NAMALWA (cell line): ENCODE results near the gene KCNIP1.

Experiments used
- DNase-seq: peaks from one replicate; pipeline ENCODE4 v3.0.0-alpha.2; 2015; ENCODE audit warnings: low spot score

The KCNIP1 gene

DNA sequence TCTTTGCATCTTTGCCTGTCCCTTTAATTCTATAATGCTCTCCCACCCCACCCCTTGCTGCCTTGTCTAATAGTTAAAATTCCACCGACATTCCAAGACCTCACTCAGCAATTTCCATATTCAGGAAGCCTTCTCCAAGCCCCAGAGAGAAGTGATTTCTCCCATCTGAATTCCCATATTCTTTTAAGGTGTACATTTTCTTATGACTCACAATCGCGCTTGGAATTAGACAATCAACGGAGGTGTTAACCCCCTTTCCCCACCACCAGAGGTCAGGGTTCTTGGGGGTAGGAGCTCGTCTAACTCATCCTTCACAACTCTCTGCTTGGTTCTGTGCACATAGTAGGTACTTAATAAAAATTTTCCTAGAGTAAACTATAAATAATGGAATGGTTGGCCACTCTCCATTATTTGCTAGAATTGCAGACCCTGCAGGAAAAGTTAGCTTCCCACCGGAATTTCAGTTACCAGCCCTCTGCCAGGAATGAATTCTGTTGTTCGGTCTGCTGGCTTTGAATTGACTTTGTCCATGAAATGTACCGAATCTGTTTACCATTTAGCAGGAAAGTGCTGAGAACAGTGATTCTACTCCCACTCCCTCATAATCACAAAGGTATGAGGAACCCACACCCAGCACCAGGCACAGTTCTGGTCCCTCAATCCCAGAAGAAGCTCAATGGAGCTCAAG lies 5.0 kb downstream of the KCNIP1 start:
- DNase-seq, result no peak

DNA sequence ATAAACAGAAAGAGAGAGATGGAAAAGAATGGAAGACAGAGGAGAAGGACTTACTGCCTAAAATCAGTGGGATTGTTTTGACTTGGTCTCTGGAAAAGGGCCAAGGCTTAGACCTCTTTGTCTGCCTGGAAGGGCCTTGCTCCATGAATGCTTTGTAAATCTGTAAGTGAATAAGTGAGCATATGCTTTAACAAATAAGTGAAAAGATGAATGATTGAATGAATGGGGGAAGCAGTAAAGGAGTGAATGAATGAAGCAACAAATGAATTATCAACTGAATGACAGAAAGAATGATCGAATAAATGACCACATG lies 5.5 kb downstream of the KCNIP1 start:
- no peak for DNase-seq

DNA sequence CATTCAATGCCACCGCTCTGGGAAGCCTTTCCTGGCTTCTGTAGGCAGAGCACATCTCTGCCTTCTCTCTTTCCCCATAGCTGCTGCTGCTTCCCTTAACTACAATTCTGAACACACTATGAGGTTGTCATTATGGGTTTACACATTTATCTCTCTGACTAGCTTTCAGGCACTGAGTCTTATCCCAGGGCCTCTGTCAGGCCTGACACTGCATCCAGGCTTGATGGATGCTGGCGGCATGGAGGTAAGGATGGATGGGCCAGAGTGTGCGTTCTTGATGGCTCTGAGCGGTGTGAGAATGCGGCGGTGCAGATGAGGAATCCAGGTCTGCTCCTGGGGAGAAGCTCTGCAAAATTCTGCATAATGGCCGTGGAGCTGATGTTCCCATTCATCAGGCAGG lies 6.3 kb downstream of the KCNIP1 start:
- no peak for DNase-seq

DNA sequence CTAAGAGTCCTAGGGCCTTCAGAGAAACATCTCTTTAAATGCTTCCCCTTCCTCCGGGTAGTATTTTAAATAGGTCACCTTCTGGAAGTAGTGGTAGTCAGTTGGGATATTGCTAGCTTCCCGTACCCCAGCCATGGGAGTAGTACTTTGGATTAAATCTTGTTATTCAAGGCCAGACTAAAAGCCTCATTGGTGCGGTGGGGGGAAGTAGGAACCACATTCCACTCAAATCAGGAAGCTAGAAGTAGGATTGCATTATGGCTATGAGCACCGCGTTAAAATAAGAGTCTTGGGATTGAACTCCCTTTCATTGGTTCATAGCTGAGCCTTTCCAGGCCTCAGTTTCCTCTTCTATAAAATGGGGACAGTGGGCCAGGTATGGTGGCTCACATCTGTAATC lies 6.7 kb downstream of the KCNIP1 start:
- DNase-seq, result no peak

DNA sequence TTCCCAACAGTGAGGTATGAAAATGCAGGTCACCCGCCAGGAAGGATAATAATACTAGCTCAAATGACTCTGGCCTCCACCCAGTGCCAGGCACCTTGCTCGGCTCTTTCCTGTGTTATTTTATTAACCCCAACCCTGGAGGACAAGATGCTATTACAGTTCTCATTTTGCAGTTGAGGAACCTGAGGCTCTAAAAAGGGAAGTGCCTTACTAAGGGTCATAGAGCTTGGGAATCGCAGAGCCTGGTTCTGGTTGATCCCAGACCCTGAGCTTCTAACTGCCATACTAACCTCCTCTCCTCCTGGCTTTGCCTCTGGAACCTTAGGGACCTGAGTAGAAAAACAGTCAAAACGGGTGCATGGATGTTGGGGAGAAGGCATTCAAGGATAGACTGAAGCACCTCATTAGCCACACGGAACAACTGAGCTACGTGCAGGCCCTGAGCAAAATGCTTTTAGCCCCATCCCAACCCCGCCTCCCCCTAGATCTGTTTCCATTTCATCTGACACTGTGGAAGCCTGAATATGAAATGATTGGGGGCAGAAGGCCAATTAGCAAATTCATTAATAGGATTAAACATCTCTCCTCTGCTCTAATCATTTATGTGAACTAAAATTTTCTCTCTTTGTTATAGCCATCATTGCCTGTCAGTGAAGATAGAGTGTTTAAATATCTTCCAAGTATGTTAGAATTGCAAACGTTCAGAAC lies 7.9 kb downstream of the KCNIP1 start:
- no peak for DNase-seq

DNA sequence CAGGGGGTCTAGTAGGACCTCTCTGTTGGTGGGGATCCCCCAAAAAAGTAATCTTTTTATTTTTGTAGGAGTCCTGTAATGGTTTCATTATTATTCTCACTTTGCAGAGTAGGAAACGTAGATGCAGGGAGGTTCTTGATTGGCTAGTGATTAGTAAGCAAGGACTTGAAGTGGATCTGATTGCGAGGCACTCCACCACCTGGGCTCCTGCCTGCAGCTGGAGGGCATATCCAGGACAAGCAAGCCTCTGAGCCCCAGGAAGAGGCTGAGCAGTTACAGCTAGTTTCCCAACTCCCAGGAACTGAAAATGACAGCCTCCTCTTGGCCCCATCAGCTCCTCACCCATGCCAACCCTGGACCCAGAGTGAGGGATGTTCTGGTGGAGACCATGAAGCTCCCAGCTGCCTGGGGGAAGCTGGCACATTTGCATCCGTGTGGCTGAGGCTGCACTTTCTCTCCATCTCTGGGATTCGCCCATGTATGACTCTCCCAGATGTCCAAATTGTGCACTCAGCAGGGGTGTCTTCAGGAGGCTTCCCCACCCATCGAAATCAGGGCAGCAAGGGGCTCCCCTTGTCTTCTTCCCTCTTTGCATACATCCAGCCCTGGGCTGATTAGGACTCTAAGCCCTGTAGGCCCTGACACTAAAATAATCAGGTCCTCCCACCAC lies 10.2 kb downstream of the KCNIP1 start:
- no peak for DNase-seq

DNA sequence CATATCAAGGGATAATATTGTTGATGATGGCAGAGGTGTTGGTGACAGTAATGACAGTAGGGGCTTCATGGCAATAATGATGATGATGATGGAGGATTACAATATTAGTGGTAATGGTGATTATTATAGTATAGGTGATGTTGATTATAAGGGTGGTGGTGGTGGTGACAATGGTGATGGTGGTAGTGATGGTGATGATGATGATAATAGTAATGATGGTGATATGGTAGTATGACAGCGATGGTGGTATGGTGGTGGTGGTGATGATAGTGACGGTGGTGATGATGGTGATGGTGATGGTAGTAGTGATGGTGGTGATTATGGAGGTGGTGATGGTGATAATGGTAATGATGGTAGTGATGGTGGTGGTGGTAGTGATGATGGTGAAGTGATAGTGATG lies 13.6 kb downstream of the KCNIP1 start:
- no peak for DNase-seq

DNA sequence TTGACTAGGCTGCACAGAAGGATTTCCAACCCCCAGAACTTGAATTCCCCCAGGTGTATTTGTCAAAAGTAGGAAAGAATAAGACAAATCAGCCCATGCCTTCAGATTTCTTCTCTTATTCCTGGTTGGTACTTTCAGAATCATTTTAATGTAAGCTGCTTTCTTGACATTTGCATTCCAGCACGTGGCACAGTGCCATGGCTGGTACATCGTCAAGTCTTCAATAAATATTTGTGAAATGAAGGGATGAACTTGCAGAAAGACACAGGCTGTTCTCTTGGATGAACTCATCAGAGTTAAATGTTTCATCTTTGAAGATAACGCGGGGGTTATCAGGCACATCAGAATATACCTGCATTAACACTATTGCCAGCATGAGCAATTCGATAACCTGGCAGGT lies 14.5 kb downstream of the KCNIP1 start:
- DNase-seq, result no peak

DNA sequence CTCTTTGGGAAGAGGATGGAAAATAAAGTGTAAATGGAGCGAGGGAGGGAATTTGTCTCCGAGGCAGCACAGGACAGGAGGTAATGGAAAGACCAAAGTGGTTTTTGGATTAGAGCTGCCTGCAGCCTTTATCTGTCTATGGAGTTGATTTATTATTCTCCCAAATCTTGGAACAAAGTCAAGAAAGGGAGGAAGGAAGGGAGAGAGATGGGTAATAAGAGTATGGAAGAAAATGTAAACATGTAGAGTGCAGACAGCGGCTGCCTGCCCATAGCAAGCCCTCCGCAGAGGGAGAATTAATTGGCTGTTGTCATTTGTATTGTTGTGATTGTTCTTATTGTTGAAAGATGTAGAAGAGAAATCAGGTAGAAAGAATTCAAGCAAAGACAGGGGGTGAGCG lies 15.7 kb downstream of the KCNIP1 start:
- no peak for DNase-seq

DNA sequence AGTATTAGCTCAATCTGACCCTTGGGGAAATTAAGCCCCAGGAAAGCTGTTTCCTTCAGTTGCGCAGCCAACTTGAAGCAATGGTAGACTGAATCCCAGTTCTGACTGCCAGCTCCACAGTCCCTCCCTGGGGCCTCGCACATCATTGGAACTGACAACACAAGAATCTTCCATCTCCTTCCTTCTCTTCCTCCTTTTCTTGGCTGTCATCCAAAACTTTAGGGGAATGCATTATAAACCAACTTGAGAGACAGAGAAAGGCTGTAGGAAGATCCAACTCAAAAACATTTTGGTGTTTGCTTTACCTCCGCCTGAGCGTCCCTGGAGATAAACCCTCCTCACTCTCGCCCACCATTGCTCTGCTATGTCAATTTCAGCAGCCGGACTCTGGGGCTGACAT lies 16.6 kb downstream of the KCNIP1 start:
- no peak for DNase-seq

DNA sequence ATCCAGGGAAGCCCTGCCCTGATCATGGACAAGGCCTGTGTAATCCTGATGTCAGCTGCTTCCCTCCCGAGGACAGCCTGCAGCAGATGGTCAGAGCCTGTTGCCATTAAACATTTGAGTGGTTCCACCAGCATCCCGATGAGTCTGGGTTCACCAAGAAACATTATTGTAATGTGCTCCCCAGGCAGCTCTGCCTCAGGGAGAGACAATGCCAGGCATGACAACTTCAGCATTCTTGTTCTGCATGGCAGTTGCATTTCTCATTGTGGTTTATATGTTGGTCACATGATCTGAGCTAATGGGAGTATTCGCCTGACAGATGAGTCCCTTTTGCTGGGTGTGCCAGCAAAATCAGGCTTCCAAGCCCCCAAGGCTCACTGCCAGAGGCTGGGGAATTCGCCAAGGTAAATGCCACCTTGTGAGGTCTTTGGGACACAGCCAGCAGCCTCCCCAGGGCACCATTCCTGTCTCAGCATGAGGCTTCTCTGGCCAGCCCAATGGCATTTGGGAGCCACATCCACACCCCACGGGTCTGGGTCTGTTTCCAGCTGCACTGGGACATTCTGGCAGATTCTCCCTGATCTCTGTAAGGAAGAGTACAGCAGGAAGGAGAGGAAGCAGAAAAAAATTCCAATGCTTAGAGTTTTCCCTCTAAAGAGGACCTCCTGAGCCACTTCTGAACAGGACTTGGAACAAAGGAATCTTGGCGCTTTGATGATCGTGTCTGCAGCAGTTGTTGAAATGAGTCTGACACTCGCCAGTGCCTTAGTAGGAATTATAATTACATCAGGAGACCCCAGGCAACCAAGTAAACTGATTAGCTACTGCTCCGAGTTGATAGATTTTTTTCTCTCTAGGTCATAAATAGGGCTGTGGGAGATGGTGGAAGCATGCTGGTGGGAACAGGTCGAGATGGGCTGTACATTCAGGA lies 18.7 kb downstream of the KCNIP1 start:
- no peak for DNase-seq

DNA sequence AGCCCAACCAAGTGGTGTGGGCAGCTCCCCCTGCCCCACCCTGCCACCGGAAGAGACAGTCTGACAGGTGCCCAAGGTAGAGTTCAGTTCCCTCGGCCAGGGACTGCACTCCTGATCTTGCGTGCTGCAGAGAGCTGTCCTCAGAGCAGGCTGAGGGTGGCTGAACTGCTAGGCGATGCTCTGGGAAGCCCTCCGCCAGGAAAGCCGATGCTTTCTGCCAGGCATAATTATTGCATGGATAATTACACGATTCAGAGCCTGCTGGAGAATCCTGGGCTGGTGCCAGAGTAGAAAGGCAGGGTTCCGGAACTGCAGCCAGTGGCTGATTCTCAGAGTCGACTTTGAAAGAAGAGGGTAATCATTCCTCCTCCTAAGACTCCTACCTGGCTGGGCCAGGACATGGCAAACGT lies 19.3 kb downstream of the KCNIP1 start:
- no peak for DNase-seq

DNA sequence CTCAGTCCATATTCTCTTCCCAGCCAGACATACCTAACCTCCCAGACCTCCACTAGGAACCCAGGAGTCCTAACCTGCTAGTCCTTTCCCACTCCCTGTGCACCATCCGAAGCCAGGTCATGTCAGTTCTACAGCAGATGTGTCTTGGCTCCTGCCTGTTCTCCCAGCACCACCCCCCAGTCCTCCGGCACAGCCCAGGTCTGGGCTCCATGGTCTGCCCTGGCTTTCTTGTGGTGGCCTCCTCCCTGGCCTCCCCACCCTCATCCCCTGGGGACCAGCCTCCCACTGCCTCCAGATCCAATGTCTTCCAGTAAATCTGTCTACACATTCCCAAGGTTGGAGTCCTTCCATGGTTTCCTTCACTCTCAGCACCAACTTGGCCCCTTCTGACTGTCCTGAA lies 20.0 kb downstream of the KCNIP1 start:
- DNase-seq, result no peak

DNA sequence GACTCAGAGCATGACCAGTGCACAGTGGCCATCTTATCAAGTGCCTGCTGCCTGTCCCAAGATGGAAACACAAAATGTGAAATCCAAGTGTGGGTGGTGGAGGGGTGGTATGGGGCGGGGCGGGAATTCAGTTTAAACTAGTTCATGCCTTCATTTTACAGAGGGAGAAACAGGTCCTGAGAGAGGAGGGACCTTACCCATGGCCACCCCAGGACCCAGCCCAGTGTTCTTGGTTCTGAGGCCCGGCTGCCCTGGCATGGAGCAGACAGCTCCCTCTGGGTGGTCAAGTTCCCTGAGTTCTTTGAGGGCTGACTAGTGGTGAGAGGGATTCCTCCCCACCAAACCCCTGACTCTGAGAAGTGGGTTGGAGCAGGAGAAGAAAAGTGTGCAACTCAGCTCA lies 20.8 kb downstream of the KCNIP1 start:
- DNase-seq, result no peak

DNA sequence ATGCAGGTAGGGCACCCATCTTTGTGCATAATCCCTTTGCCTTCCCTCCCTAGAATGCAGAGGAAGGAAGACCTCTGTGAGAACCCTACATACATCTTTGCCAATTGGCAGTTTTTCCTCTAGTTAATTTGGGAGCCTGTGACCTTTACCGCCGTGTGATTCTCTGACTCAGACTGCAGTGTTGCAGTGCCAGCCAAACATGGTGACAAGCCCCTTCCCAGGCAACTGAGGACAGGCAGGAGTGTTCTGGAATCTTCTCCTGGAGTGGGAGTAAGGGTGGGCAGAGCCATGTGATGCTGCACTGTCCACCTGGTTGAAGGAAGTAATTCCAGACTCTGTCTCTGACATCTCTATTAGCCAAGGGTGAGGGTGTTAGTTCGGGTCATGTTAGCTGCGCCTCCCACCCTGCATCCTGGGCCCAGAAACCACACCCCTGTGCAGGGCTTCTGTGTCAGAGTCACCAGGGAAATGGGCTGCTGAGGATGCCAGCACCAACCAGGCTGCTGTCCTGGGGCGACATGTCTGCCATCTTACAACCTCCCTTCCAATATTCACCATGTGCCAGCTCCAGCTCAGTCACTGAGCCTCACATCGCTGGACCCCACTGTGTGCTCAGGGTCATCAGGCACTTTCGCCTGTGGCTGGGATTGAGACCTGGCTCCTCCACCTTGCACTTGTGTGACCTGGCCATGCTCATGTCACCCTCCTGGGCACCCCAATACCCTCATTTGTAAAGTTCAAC lies 21.8 kb downstream of the KCNIP1 start:
- DNase-seq, result no peak

DNA sequence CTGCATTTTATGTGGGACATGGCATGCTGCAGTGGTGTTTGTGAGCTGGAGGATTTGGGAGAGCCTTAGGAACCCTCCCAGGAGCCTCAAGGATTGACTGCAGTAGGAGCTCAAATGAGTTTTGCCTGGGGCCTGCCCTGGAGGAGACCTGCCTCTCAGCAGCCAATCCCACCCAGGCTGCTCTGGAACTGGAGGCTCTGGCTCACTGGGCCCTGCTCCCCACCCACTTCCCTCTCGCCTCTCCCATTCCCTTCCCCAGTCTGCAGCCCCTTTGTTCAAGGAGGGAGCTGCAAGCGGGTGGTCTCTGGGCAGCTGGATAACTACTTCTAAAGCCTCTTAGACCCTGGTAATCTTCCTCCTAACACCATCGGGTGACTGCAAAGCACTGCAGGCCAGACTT lies 24.2 kb downstream of the KCNIP1 start:
- DNase-seq, result no peak

DNA sequence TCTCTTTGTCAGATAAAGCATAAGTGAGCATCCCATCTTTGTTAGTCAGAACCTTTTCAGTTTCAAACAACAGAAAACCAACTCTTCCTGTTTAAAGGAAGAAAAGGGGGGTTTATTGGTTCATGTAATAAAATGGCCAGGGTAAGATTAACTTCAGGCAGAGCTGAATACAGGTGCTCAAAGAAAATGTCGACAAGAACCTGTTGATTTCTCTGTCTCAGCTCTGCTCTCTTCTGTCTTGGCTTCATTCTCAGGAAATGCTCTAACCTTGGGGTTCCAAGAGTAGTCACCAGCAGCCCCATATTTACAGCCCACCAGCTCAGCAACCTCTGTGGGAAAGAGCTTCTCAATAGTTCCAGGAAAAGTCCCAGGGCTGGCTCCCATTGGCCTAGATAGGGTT lies 25.2 kb downstream of the KCNIP1 start:
- DNase-seq, result no peak

DNA sequence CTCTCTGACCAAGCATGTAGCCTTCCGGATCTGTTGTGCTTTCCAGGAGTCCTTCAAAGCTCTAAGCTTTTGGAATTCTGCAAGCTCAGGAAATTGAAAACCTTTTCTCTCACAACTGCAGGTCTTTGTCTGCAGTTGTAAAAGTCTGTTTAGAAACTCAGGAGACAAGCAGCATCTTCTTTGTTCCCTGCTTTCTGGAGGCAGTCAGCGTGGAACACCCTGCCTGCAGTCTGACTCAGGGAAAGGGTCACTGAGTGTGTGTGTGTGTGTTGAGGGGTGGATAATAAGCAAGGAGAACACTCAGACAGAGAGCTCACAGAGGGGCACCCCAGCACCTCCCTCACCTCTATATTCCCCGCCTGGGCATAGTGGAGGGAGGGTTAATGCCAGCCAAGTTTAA lies 29.1 kb downstream of the KCNIP1 start:
- DNase-seq, result no peak

DNA sequence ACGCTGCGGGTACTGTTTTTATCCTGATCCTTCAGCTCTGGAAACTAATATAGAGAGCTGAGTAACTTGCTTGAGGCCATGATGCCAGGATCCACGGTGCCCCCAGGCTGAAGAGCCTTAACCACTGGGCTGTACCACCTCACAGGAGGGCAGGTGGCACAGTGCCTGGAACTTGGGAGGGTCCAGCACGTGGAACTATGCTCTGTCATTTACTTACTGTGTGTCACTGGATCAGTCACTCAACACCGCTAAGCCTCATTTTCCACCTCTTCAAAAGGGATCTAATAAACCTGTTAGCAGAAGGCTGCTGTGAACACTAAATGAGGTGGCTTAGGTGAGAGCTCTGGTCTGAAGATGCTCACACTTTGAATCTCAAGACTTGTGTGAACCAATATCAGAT lies 29.6 kb downstream of the KCNIP1 start:
- no peak for DNase-seq

DNA sequence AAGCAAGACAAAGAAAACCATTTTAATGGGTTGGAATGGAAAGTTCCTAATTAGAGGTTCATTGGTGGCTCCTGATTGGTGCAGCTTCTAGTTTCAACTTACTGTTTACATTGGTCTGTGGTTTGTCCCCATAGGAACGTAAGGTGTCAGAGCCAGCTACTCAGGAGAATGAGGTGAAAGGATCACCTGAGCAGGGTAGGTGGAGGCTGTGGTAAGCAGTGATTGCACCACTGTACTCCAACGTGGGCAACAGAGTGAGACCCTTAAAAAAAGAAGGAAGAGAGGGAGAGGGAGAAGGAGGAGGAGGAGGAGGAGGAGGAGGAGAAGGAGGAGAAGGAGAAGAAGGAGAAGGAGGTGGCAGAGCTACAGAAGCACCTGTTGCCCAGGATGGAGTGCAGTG lies 30.4 kb downstream of the KCNIP1 start:
- DNase-seq, result peak; percentile 8

DNA sequence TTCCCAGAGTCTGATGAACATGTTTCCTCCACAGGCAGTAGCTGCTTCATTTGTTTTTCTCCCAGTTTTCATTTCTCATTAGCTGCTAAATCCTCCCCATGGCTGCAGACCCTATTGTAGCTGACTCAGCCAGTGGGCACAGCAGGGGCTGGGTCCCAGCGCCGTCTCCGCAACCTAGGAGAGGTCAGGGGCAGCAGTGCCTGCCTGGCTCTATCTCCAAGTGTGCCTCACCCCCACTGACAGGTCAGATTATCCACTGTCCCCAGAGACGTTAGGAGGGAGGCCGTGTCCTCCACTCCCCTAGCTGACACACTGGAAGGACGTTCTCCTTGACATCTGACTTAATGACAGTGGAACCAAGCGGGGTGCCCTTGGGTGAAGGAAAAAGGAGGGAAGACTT lies 31.1 kb downstream of the KCNIP1 start:
- no peak for DNase-seq

DNA sequence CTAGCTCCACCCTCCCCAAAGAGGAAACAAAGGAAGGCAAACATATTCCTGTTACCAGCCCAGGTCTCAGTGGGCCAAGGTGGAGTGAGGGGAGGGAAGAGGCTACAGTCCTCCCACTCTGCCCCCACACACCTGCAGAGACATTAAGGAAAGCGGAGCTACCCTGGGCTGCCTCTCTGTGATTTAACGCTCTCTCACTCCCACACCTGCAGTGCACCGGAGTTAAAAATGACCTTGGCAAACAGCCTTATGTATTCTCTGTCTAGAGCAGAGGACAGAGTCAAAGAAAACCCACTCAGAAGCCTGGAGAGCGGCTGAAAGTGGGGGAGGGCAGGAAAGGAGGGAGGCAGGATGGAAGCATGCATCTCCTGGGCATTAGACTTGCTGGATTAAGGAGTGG lies 32.7 kb downstream of the KCNIP1 start:
- DNase-seq, result no peak
